Measurements from ENCODE around the gene CLBA1.

The CLBA1 gene

GRCh38 chr14:105005329-105005928 is 19.8 kb downstream of the CLBA1 start:
- DNase-seq (ENCODE audit: low spot score) = no peak

DNA sequence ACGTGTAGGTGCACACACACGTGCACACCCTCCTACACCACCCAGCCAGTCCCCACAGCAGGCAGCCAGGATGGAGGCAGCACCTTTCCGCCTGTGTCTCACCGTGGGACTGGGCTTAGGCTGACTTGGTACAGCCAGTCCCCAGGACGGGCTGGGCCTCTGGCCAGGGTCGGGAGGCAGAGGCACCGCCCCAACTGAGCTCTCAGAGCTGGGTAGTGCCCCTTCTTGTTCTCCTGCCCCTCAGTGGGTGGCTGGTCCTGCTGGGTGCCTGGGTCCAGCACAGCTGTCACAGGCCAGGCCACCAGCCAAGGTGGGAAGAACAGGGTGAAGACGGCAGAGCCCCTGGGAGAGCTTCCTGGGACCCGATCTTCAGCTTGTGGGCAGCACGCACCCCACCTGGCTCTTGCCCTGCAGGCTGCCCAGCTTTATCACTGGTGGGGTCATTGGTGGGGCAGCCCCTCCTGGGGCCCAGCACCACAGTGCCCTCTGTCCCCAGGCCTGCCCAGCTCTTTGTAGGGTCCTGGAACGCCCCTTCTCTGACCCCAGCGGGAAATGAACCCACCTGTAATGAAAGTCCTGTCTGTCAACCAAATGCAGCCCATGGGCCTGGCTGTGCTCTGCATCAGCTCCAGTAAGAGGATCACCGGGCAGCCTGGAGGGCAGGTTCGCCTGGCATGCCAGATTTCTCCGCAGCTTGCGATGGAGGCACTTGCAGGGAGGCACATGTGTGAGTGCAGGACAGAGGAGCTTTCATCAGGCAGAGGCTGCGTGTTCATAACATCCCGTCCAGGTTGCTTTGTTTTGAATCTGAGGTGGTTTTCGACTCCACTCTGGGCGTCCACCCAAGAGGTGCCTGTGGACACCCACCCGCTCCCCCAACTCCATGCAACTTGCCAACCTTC is 20.6 kb downstream of the CLBA1 start:
- no peak for DNase-seq (ENCODE audit: low spot score)

DNA sequence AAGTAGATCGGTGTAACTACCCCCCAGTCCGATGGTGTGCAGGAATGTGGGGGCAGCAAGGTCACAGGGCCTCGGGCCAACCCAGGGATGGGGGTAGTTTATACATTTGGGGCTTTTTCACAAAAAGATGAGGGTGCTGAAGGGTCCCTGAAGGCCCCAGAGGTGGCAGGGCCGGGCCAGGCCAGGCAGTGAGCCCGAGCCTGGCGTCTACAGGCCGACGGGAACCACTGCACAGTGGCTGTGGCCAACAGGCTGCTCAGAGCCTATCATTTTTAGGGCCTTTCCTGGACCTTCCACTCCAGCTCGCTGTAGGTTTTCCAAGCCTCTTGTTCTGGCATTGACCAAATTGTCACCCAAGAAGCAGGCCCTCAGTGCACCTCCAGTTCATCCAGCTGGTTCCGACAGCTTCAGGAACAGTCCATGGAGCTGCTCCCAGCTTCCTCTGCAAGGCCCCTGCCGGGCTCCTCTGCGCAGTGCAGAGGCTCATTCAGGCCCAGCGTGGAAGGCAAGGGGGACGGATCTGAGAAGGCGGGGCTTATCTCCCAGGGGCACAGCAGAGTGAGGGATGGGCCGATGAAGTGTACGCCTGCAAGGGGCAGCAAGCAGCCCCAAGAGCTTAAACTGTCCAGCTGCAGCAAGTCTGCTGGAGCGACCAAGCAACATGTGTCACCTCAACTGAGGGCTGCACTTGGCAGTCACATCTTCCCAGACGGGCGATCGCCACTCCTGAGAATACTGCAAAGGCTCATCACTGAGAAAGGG is 21.4 kb downstream of the CLBA1 start:
- no peak for DNase-seq (ENCODE audit: low spot score)

GRCh38 chr14:105007593-105008264 is 22.1 kb downstream of the CLBA1 start:
- DNase-seq (ENCODE audit: low spot score) = no peak

GRCh38 chr14:105010106-105010505 is 24.5 kb downstream of the CLBA1 start:
- no peak for DNase-seq (ENCODE audit: low spot score)

- no peak for DNase-seq (ENCODE audit: low spot score)
These were observed 25.3 kb downstream of the CLBA1 start for GRCh38 chr14:105010891-105011291.

GRCh38 chr14:105011312-105011990 is 25.9 kb downstream of the CLBA1 start:
- DNase-seq (ENCODE audit: low spot score) = no peak

- DNase-seq (ENCODE audit: low spot score) = no peak
These were observed 26.8 kb downstream of the CLBA1 start for GRCh38 chr14:105012171-105012985.

- DNase-seq (ENCODE audit: low spot score) = peak; percentile 52
These were observed 27.7 kb downstream of the CLBA1 start for GRCh38 chr14:105013150-105013785.

DNA sequence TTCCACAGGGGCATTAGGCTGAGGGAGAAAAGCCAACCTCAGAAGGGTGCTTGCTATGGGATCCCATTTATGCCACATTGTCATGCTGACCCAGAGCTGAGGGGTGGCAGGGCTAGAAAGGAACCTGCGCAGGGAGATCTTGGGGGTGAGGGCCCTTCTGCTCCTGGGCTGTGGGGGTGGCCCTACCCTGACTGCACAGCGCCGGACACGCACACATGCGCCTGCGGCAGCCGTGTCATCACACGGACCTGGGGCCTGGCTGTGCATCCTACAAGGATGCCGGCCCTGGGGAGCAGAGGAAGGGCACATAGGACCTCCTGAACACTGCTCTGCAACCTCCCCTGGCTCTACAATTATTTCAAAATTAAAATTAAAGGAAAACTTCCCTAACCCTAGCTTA is 28.4 kb downstream of the CLBA1 start:
- DNase-seq (ENCODE audit: low spot score) = no peak

DNA sequence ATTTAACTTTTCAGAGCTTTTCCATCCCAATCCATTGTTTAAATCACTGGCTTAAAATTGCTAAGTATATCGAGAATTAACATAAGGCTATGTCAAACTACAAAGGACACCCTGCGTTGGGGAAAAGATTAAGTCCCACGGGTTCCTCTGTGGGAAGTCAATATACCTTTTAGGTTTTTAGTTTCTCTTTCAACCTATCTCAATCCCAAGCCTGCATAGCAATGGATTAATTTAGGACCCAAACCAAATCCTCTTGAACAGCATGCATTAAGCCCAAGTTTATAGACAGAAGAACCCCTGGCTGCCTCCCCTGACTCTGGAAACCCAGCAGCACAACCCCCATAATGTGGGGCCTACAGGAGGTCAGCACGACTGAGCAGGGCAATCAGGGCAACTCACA is 29.0 kb downstream of the CLBA1 start:
- no peak for DNase-seq (ENCODE audit: low spot score)

- DNase-seq (ENCODE audit: low spot score) = no peak
These were observed 29.7 kb downstream of the CLBA1 start for GRCh38 chr14:105015242-105015641.

- no peak for DNase-seq (ENCODE audit: low spot score)
These were observed 30.3 kb downstream of the CLBA1 start for GRCh38 chr14:105015905-105016304.

DNA sequence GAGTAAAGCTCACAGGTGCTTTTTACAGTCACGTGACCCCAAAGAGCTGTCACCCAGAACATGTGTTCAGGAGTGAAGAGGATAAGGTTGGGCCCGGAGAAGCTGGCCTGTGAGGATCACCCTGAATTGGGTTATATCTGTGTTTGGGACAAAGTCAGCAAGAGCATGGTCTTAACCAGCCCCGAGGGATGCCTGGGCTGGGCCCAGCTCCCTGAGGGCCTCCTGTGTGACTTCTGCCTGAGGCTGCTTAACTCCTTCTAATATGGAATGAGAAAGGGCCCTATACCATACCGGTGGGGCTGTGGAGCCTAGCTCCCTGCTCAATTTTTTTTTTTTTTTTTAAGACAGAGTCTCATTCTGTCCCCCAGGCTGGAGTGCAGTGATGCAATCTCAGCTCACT is 32.8 kb downstream of the CLBA1 start:
- DNase-seq (ENCODE audit: low spot score) = no peak

GRCh38 chr14:105019861-105020814 is 34.5 kb downstream of the CLBA1 start:
- DNase-seq (ENCODE audit: low spot score) = peak; percentile 47

- DNase-seq (ENCODE audit: low spot score) = peak; percentile 100
These were observed 35.4 kb downstream of the CLBA1 start, which contains the start of gene CDCA4 for GRCh38 chr14:105020815-105021655. CDCA4 (minus strand) TSS chr14:105021083; CDS start chr14:105011929, 9,154 bp downstream.

- DNase-seq (ENCODE audit: low spot score) = no peak
These were observed 36.2 kb downstream of the CLBA1 start for GRCh38 chr14:105021656-105022275.

DNA sequence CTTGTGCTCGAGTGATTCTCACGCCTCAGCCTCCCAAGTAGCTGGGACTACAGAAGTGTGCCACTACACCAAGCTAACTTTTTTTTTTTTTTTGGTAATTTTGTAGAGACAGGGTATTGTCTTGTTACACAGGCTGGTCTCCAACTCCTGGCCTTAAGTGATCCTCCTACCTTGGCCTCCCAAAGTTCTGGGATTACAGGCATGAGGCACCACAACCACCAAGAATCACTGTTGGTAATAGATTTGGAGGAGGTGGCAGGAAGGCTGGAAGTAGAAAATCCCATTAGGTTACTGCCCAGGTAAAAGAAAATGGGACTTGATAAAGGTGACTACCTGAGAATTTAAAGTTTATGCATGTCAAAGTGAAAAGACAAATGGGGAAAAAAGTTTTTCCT is 36.7 kb downstream of the CLBA1 start:
- DNase-seq (ENCODE audit: low spot score) = no peak
